GM18511 (cell line): ENCODE data around the gene GPR42.
"Not testable (repeated sequence)": the region's sequence is repeated elsewhere in the genome, so short reads cannot be mapped to it uniquely, and the experiment has no call there.

Source experiments
- ATAC-seq: cut with Tn5 transposase; IDR thresholded peaks from one replicate; pipeline ENCODE4 v1.9.1; 2021; ENCODE audit warnings: mild to moderate bottlenecking, moderate library complexity; ENCODE audit not compliant: unreplicated experiment

The GPR42 gene

GRCh38 chr19:35392742-35393715, 22.2 kb downstream of the GPR42 start:
- no peak for ATAC-seq

GRCh38 chr19:35395382-35396199, 24.7 kb downstream of the GPR42 start:
- no peak for ATAC-seq

DNA sequence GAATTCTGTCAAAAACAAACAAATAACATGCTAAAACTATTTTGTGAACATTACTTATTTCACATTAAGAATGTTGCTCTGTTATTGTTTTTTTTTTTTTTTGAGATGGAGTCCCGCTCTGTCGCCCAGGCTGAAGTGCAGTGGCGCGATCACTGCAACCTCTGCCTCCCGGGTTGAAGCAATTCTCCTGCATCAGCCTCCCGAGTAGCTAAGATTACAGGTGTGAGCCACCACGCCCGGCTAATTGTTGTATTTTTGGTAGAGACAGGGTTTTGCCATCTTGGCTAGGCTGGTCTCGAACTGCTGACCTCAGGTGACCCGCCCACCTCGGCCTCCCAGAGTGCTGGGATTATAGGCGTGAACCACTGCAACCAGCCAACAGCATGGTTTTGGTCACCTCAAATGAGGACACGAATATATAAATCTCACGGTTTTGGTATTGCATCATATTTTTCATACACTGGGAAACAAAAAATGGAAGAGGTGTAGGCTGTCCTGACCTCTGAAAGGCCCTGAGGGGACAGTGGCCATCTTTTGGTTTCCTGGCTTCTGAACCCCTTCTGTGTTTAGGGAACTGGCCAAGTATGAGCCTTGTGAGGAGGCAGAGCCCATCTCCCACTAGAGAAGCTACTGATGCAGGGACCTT, 25.5 kb downstream of the GPR42 start:
- ATAC-seq, result no peak

DNA sequence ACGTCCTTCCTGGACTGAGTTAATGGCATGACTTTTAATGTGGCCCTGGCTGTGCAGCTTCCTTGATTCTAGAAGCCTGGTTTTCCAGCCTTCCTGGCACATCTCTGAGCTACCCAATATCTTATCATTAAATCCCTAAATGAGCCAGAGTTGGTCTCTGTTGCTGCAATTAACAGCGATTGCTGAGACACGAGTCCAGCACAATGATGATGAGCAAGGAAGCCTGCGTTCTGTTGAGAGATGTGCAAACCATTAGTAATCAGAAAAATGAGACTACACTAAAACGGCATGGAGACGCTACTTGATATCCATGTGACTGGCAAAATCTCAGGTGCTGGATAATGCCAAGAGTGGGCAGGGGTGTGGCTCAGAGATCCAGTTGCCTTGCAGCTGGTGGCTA, 26.2 kb downstream of the GPR42 start:
- ATAC-seq, result no peak

DNA sequence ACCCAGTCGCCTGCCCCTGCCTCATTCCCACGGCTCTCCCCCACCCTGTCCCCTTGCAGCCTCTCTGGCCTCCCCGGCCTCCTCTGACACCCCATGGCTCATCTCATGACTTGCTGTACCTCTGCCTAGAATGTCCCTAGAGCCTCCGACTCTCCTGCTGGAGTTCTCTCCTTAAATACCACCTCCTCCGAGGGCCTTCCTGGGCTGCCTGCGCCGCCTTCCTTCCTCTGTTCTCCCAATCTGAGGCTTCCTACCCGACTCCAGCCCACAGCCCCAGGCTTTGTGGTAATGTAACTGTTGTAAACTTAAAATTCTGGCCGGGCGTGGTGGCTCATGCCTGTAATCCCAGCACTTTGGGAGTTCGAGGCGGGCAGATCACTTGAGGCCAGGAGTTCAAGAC, 27.7 kb downstream of the GPR42 start:
- no peak for ATAC-seq

DNA sequence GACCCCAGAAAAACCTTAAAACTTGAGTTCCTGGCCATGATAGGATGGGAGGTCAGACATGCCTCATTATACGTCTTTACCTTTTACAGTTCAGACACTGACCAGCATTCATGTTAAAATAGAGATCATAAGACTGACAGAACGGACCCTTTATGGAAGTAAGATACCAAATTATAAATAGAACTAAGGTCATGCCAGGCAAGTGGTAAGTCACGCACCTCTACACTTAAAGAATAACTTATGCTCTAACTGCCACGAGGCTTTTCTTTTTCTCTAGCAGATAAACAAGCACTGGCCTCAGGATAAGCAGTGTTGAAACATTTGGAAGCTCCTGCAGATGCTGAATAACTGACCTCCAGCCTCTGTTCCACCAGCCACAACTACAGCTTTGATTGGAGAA, 28.4 kb downstream of the GPR42 start:
- ATAC-seq, result no peak

DNA sequence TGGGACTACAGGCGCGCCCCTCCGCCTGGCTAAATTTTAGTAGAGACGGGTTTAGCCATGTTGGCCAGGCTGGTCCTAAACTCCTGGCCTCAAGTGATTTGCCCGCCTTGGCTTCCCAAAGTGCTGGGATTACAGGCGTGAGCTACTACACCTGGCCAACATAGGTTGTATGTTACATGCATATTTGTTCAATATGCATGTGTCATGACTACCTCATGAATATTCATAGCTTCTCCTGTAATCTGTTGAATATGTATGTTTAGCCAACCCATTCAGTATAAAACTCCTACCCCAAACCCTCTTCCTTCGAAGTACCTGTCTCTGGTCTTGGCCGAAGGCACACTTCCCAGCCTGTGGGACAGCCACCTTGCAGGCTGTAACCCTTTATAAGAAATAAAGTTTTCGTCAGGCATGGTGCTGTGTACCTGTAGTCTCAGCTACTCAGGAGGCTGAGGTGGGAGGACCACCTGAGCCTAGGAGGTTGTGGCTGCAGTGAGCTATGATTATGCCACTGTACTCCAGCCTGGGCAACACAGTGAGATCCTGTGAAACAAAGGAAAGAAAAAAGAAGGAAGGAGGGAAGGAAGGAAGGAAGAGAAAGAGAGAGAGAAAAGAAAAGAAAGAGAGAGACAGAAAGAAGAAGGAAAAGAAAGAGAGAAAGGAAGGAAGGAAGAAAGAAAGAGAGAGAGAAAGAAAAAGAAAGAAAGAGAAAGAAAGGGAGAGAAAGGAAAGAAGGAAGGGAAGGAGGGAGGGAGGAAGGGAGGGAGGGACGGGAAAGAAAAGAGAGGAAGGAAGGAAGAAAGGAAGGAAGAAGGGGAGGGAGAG, 29.3 kb downstream of the GPR42 start:
- ATAC-seq, result no peak

- ATAC-seq, result no peak
These were observed 29.9 kb downstream of the GPR42 start for GRCh38 chr19:35400773-35401100.

DNA sequence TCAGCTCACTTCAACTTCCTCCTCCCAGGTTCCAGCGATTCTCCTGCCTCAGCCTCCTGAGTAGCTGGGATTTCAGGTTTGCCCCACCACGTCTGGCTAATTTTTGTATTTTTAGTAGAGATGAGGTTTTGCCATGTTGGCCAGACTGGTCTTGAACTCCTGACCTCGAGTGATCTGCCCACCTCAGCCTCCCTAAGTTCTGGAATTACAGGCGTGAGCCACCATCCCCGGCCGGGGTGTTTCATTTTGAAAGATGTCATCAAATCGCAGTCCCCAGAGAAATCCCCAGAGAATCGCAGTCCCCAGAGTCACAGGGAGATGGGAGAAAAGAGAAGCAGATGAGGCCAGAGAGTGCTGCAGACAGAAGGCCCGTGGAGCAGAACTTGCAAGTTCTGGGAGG, 30.5 kb downstream of the GPR42 start:
- ATAC-seq, result not testable (repeated sequence)

DNA sequence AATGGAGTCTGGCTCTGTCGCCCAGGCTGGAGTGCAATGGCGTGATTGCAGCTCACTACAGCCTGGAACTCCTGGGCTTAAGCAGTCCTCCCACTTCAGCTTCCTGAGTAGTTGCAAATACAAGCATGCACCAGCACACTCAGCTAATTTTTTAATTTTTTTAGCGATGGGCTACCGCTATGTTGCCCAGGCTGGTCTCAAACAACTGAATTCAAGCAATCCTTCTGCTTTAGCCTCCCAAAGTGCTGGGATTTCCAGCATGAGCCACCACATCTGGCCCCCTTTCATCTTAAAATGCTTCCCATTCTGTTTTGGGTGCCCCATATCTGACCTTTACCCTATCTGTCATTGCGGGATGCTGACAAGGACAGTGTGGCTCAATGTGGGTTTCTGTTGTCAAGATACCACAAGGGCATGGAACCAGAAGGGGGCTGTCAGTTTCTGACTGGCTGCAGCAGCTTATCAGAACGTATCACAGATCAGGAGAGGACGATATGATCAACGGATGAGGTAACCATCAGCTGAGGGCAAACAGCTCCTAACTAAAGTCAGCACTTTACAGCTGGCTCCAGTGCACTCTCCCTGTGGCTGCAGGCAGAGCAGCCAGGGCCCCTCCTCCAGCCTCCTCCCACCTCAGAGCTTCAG, 32.4 kb downstream of the GPR42 start:
- ATAC-seq, result no peak

- peak; percentile 80 for ATAC-seq
These were observed 34.2 kb downstream of the GPR42 start for GRCh38 chr19:35404879-35405622.

- ATAC-seq, result no peak
These were observed 36.8 kb downstream of the GPR42 start for GRCh38 chr19:35407619-35408018.

DNA sequence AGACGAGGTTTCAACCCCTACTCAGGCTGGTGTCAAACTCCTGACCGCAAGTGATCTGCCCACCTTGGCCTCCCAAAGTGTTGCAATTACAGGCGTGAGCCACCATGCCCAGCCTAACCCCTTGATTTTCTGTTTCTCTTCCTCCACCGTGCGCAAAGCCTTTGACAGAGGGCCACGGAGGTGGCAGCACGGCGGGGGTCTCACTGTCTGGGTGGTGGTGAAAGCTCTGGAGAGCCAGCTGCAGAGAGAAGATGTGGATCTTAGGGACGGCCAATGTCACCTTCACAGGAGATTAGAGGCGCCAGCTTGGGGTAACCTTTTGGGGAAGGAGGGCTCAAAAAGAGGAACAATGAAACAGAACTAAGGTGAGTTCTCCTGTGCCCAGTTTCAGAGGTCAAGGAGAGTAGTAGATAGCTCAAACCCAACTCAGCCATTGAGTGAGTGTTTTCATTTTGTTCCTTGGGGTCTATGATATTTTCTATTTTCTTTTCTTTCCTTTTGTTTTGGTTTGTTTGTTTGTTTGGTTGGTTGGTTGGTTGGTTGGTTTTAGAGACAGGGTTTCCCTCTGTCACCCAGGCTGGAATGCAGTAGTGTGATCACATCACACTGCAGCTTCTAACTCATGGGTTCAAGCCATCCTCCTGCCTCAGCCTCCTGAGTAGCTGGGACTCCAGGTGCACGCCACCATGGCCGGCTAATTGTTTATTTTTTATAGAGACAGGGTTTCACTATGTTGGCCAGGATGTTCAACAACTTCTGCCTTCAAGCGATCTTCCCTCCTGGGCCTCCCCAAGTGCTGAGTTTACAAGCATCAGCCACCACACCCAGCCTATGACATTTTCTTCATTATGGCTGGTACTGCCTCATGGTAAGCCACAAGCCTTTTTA, 37.7 kb downstream of the GPR42 start:
- ATAC-seq, result peak; percentile 78

DNA sequence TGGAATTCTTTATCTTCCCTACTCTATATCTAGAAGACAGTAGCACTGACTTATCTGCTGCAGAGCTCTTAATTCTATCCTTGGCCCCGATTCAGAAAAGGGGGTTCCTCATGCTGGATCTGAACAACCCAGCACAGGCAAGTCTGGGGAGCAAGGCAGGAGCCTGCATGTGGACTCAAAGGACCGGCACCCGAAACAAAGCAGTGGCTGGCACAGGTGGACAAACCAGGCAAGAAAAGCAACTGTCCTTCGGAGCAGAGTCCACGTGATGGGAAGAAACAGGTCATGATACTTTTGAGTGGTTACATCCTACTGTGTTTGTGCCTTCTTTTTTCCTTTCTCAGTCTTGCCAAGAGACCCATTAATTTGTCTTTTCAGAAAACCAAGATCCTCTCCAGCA, 38.3 kb downstream of the GPR42 start:
- no peak for ATAC-seq

GRCh38 chr19:35410487-35410886, 39.6 kb downstream of the GPR42 start:
- ATAC-seq, result no peak

DNA sequence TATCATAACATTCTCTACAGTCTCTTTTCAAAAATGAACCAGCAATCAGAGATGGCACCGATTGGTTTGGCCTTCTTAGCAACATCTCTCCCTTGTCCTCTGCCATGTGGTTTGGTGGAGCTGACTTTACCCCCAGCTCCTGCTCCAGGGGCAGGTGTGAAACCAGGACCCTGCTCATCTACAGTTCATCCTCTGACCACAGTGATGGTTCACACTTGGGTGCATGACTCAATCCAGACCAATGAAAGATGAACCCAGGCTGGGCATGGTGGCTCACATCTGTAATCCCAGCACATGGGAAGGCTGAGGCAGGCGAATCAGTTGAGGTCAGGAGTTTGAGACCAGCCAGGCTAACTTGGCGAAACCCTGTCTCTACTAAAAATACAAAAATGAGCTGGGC, 43.6 kb downstream of the GPR42 start:
- ATAC-seq, result no peak

DNA sequence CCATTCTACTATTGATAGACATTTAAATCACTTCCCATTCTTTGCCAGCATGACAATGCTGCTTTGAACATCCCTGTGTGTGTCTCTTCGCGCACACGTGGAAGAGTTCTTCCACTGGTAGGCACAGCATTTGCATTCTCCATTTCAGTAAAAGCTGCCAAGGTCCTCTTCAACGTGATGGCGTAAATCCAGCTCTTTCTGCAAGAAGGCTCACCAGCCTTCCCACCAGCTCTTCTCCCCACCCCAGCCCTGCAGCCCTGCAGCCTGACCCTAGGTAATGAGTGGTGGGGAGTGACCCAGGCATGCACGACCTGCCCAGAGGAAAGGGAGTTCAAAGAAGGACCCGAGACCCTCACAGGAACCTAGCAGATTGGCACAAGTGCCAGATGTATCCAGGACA, 45.5 kb downstream of the GPR42 start:
- no peak for ATAC-seq

DNA sequence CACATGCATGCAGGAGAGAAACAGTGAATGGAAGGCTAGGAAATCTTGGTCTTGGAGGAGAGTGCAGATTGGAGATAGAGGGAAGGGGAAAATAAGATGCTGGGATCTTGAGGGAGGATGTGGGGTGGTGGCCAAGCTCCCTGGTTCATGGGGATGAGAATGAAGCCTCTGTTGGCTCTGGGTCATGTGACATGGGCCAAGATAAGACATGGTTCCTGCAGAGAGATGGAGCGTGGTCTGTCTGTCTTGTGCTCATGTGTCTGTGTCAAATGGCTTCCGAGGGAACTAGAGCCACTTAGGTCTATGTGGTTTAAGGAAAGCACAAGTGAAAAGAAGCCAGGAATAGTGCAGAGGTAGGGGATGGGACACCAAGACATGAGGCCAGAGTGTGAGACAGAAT, 46.4 kb downstream of the GPR42 start:
- ATAC-seq, result no peak
